ENCODE data around the gene ARHGAP15.

ARHGAP15 gene

DNA sequence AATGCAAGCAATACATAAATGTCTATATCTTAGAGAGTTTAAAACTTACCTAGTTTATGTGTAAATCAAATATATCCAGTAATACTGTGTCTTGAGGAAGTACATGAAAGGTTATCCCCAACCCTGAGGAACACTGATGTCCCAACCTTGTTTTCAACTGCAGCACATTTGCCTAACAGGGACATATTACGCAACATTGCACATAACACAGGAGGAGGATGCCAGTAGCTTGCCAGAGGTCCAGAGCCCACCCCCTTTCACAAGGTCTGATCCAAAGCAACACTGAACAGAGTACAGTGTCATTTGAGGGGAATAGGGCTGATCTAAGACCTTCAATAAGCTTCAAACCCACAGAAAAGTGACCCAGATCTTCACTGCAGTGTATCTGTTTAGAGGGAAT, 678.5 kb downstream of the ARHGAP15 start:
- no peak for DNase-seq (ENCODE audit: low read depth, low spot score)

DNA sequence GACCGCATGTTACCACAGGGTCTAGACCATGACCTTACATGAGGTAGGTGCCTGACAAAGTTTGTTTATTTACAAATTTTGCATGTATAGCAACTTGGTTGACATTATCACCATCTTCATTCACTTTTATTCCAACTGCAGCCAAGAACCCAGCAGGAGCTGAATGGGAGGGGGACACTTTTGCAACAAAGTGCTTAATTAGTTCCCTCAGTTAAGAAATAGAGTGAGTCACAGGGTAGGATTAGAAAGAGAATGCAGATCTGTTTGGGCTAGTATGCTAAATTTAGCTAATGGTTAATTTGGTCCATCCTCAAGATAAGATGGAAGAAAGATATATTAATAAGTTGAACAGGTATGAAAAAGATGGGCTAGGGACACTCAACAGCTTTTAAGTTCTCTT, 678.9 kb downstream of the ARHGAP15 start:
- no peak for DNase-seq (ENCODE audit: low read depth, low spot score)

DNA sequence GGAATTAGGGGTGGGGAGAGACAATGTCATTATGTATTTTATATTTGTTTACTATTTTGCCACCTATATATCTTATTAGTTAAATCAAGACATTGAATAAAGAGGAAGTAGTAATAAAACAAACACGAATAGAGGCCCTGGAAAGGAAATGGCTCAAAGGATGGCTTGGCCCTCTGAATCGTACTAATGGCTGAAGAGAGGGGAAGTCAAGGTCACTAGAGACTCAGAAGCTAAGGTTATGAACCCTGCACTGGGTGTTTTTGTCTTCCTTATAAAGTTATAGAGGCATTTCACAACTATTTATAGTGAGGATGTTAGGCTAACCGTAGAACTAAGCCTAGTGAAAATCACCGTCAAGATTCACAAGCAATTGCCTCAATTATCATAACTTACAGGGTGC, 685.9 kb downstream of the ARHGAP15 start:
- no peak for DNase-seq (ENCODE audit: low read depth, low spot score)

DNA sequence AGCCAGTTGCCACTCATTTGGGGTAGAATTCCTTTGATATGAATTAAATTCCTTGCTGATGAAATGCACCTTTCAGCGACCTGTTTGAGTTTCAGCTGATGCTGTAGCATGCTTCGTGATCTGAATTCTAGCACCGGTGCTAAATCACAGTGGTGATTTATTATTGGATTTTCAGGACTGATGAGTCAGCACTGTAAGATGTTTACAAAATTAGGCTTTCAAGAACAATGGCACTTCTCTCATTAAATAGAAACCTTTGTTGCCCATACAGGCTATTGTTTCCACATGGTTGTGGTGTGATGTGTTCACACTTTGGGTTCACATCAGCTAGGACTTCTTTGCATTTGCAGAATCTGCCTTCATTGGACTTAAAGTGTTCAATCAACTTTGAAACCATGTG, 687.7 kb downstream of the ARHGAP15 start:
- peak; percentile 30 for DNase-seq (ENCODE audit: low read depth, low spot score)

Measured in astrocyte of the hippocampus (primary cell).